Activated CD4-positive, alpha-beta T cell treated with anti-CD3 and anti-CD28 coated beads, Interleukin-10, Interleukin-2, amounts not matched to agents 100 ng/mL and 50 ng/mL, durations not matched to agents 16 hours and 8 hours (primary cell): ENCODE measurements around the gene ECI1.
A peak's percentile ranks its signal among the peaks of the same experiment; 100 is the strongest.
"Not testable (repeated sequence)": the region's sequence is repeated elsewhere in the genome, so short reads cannot be mapped to it uniquely, and the experiment has no call there.

ENCODE experiments used
- DNase-seq: peaks from one replicate; pipeline ENCODE4 v3.0.0-alpha.2; 2020

ECI1 gene

GRCh38 chr16:2250652-2251295 lies 613 bp downstream of the ECI1 start:
- peak; percentile 46 for DNase-seq

DNA sequence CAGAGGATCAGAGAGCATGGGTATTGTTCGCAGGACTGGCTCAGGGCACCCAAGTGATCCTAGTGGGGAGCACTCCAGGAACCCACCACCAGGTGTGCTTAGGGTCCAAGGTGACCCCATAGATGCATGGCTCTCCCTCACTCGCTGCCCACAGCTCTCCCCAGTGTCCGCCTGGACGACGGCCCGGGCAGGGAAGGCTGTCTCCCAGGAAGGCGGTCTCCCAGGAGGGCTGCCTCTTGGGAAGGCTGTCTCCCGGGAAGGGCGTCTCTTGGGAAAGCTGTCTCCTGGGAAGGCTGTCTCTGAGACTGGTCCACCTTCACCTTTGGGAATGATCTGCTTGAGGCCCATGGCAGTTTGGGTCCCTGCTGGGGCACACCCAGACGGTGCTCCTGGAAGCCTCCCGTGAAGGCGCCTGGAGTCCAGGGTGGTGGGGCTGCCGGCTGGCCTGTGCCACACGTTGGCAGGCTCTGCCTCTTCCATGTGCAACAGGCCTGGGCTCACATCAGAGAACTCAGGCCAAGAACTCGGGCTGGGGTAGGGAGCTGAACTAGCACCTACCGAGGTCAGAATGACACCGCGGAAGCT lies 5.0 kb downstream of the ECI1 start:
- DNase-seq: no peak

DNA sequence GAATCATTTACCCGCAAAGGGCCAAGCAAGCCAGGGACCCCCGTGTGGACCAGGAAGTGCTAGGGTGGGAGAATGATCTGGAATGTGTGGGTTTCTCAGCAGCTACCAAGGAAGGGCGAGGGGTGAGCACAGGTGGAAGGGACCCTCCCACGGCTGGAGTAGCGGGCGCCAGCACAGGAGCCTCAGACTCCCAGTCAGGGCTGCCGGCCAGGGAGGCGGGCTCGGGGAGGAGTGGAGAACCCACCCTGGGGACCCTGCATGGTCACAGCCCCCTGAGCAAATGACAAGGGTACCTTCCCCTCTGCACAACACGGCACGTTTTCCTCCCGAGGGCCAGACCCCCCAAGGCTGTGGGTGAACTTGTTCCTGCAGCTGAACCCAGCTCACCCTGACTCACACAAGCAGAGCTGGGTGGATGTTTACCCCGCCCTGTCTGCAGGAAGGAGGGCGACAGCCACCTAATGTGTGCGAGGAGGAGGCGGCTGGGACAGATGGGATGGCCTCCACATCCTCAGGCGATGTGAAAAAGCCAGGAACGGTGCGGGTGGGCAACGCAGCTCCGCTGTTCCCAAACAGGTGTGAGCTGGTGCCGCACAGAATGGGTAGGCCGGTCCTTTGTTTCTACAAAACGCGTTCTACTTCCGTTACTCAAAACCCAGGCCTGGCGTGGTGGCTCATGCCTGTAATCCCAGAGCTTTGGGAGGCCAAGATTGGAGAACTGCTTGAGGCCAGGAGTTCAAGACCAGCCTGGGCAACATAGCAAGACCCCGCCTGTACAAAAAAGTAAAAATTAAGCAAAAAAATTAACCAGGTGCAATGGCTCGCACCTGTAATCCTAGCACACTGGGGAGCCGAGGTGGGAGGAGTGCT lies 6.2 kb downstream of the ECI1 start:
- no peak for DNase-seq

GRCh38 chr16:2244301-2244700 lies 7.1 kb downstream of the ECI1 start:
- DNase-seq: no peak

- DNase-seq: no peak
Measured at GRCh38 chr16:2243781-2244180, 7.6 kb downstream of the ECI1 start.

- DNase-seq: no peak
Measured at GRCh38 chr16:2243031-2243528, 8.3 kb downstream of the ECI1 start.

- DNase-seq: no peak
Measured at GRCh38 chr16:2242598-2242997, 8.8 kb downstream of the ECI1 start.

DNA sequence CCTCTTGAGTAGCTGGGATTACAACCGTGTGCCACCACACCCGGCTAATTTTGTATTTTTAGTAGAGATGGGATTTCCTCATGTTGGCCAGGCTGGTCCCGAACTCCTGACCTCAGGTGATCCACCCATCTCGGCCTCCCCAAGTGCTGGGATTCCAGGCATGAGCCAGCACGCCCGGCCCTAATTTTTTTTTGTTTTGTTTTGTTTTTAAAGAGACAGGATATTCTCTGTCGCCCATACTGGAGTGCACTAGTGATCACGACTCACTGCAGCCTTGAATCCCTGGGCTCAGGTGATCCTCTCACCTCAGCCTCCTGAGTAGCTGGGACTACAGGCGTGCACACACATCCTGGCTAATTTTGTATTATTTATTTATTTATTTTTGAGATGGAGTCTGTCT lies 11.1 kb downstream of the ECI1 start:
- not testable (repeated sequence) for DNase-seq

DNA sequence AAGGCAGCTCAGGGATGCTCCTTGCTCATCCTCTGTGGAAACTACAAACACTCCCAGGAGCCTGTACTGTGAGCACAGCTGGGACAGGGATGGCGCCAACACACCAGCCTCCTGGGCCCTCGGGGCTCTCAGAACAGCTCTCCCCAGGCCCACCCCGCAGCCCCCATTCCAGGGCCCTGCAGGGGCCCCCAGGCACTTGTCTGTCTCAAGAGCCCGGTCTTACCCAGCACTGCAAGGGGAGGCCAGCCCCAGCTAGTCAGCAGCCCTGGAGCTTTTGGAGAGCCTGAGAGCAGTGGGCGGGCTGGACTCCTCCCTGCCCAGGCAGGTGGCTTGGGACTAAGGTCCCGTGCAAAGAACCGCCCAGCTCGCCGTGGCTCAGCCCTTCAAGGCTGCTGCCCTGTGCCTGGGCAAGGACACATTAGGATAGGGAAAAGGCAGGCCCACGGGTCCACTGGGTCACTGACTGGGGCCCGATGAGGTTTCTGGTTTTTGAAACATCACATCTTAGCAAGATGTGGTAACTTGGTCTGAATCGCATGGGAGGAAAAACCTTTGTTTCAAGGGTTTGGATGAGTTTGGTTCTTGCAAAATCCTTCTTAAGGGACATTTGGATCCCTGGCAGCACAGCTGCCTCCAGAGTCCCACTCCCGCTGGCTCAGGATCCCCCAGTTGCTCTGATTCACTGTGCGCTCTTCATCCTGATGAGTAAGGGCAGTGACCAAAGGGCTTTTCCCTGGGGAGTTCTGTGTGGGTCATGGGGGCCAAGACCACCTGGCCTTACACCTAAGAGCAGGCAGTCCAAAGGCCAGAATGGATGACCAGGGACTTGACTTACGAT lies 12.3 kb downstream of the ECI1 start:
- no peak for DNase-seq

GRCh38 chr16:2238150-2238837 lies 13.1 kb downstream of the ECI1 start:
- no peak for DNase-seq

- no peak for DNase-seq
Measured at GRCh38 chr16:2237493-2238149, 13.8 kb downstream of the ECI1 start.

DNA sequence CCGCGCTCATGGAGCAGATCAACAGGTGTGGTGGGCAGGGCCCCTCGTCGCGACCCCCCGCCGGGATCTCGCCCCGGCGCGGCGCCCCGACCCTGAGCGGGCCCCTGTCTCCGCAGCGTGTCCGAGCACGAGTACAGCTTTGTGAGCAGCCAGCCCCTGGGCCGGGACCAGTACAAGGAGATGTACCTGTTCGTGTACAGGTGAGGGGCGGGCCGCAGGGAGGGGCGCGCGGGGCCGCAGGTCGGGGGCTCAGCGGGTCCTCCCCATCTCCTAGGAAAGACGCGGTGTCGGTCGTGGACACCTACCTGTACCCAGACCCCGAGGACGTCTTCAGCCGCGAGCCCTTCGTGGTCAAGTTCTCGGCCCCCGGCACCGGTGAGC lies 14.3 kb downstream of the ECI1 start:
- no peak for DNase-seq

DNA sequence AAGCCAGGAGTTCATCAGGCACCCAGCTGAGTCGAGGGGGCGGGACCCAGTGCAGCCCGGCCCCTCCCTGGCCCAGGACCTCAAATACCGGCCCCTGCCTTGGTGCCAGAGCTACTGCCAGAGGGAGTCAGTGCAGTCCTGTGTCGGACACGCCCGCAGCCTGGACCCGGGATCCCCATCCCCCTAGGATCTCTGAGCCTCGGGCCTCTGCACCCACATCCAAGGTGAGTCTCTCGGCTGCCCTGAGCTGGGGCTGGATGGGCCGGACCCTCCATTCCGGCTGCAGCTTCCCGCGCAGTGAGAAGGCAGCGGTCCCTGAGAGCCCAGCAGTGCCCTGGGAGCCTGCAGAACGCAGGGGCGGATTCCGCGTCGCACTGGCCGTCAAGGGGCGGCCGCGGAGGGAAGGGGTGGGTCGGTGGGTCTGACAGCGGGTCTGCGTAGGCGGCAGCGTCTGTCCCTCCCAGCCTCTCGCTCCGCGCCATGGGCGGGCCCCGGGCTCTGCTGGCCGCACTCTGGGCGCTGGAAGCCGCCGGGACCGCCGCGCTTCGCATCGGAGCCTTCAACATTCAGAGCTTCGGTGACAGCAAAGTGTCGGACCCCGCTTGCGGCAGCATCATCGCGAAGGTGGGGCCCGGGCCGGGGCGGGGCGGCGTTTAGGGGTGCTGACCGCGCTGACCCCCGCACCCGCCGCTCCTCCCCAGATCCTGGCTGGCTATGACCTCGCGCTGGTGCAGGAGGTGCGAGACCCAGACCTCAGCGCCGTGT lies 14.9 kb downstream of the ECI1 start, which contains the start of gene DNASE1L2:
DNASE1L2 (plus strand) TSS at position 108 of the 765 bp plus-strand sequence; CDS start at position 481, 373 bp downstream.
- DNase-seq: no peak

GRCh38 chr16:2235695-2236336 lies 15.6 kb downstream of the ECI1 start:
- DNase-seq: no peak

- DNase-seq: no peak
Measured at GRCh38 chr16:2235234-2235651, 16.1 kb downstream of the ECI1 start.

- DNase-seq: no peak
Measured at GRCh38 chr16:2234813-2235170, 16.6 kb downstream of the ECI1 start.

- no peak for DNase-seq
Measured at GRCh38 chr16:2233872-2234812, 17.2 kb downstream of the ECI1 start.

GRCh38 chr16:2233046-2233775 lies 18.2 kb downstream of the ECI1 start:
- DNase-seq: no peak
